ENCODE results near the gene AOC2.
"Not testable (repeated sequence)": the region's sequence is repeated elsewhere in the genome, so short reads cannot be mapped to it uniquely, and the experiment has no call there.

Gene AOC2

DNA sequence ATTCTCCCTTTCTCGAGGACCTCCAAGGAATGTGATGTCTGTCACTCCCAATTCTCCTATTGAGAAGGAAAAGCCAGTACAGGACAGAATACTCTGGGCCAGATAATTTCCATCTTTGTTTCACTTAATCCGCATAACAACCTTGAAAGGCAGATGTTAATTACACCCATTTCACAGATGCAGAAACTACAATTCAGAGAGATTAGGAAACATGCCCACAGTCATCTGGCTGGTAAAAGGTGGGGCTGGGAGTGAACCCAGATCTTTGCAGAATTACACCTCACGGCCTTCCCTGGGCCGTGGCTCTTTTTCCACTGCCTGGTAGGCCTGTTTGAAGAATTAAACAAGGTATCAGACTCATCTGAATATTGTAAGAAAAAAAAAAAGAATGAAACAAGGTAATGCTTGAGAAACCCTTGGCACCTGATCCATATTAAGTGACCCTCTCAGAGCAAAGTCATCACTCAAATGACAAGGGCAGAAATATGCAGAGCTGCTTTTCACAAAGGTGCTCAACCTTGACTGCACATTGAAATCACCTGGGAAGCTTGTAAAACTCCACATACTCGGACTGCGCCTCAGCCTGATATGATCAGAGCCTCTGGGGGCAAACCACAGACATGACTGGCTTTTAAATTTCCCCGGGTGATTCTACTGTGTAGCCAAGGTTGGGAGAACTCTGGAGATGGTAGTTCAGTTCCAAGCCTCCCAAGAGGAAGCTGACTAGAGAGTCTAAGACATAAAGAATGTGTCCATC lies 39.6 kb downstream of the AOC2 start:
- no peaks in the 10 kb centered on the region for H3K36me3 ChIP-seq
- intact Hi-C loops (cut with DNase I; ENCODE audit: low total_unique reads) = no loop called here

DNA sequence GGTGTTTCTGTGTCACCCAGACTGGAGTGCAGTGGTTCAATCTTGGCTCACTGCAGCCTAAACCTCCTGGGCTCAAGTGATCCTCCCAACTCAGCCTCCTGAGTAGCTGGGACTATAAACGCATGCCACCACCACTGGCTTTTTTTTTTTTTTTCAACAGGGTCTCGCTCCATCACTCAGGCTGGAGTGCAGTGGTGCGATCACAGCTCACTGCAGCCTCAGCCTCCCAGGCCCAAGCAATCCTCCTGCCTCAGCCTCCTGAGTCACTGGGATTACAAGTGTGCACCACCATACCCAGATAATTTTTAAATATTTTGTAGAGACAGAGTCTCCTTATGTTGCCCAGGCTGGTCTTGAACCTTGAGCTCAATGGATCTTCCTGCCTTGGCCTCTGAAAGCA lies 41.4 kb downstream of the AOC2 start:
- H3K9me3 ChIP-seq; H3K36me3 ChIP-seq; DNase-seq; H3K27ac ChIP-seq; intact Hi-C loops (cut with DNase I; ENCODE audit: low total_unique reads); H3K27me3 ChIP-seq; H3K4me3 ChIP-seq; H3K4me1 ChIP-seq: not testable (repeated sequence)

More for the DNA sequence above, 39.6 kb downstream of the AOC2 start:
- TF ChIP-seq, protein P1, sequence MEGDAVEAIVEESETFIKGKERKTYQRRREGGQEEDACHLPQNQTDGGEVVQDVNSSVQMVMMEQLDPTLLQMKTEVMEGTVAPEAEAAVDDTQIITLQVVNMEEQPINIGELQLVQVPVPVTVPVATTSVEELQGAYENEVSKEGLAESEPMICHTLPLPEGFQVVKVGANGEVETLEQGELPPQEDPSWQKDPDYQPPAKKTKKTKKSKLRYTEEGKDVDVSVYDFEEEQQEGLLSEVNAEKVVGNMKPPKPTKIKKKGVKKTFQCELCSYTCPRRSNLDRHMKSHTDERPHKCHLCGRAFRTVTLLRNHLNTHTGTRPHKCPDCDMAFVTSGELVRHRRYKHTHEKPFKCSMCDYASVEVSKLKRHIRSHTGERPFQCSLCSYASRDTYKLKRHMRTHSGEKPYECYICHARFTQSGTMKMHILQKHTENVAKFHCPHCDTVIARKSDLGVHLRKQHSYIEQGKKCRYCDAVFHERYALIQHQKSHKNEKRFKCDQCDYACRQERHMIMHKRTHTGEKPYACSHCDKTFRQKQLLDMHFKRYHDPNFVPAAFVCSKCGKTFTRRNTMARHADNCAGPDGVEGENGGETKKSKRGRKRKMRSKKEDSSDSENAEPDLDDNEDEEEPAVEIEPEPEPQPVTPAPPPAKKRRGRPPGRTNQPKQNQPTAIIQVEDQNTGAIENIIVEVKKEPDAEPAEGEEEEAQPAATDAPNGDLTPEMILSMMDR (IDR thresholded peaks at IDR 0.05) = no peak
- DNase-seq = no peak
- Histone ChIP-seq H3K27ac (no peak overlapping the region), H3K27me3 (no peaks in the 10 kb centered on the region), H3K9me3 (no peaks in the 10 kb centered on the region), H3K4me1 (no peaks in the 10 kb centered on the region), H3K4me3 (no peak overlapping the region)

DNA sequence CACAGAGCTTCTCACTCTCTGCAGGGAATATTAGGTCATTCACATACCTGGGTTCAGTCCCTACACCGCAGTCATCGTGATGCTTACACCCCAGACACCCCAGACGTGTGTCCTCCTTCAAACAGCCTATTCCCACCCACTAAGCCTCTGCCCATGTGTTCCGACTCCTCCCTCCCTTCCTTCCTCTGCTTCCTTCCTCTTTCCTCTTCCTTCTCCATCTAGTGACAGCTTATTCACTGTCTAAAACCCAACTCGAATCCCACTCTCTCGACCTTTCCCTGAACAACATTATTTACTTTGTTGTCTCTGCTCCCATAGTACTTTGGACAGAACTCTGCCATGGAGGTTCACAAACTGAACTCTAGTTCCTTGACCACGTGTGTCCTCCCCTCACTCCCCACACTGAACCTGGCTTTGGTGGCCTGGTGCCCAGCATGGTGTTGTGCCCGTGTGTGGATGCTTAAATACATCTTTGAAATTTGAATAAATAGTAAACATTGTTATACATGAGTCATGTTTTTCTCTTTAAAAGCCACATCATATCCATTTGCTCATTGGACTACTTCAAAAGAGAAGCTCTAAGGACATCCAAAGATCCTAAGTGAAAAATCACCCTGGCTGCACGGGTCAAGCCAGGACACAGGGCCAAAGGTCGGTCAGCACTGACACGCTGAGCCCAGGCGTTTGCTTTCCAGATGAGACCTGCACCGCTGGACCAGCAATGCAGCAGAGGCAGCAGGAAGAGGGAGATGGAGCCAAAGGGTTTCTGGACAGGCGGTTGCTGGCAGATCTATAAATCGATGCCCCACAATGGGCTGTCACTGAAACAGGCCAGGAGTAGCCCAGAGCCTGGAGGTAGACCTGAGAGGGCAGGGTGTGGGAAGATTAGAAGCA lies 42.1 kb downstream of the AOC2 start:
- intact Hi-C loops (cut with DNase I; ENCODE audit: low total_unique reads) = no loop called here
- DNase-seq = no peak
- H3K27ac ChIP-seq = no peak overlapping the region
- no peak overlapping the region for H3K4me3 ChIP-seq
- H3K27me3 ChIP-seq = no peaks in the 10 kb centered on the region
- peaks cover 0 to 10% (median 8%) of the 10 kb centered on the region in 4 donors for H3K4me1 ChIP-seq
- TF ChIP-seq, protein P1 (IDR thresholded peaks at IDR 0.05) = no peak
- H3K9me3 ChIP-seq = no peaks in the 10 kb centered on the region
- no peaks in the 10 kb centered on the region for H3K36me3 ChIP-seq

DNA sequence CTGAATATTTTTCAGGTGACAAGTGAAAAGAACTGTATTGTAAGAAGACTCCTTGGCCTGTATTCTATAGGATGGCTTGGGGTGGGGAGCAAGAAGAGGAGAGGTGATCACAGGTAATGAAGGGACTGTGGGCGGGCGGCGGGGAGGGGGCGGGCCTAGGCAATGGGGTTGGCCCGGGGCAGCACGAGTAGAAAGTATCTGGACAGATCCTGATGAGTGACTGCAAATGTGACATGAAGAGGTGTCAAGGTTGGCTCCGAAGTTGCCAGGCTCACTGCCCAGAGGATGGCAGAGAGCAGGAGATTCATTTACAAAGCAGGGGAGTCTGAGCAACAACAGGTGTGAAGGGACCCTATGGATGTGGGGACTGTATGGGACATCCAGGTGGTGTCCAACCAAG lies 45.4 kb downstream of the AOC2 start:
- TF ChIP-seq, protein P1 (IDR thresholded peaks at IDR 0.05) = no peak
- Histone ChIP-seq H3K36me3 (no peaks in the 10 kb centered on the region), H3K4me3 (no peak overlapping the region), H3K4me1 (peaks cover 0 to 43% (median 38%) of the 10 kb centered on the region in 4 donors), H3K27ac (peak overlapping the region; percentile 81 to 83), H3K9me3 (no peaks in the 10 kb centered on the region), H3K27me3 (no peaks in the 10 kb centered on the region)
- intact Hi-C loops (cut with DNase I; ENCODE audit: low total_unique reads) = loop anchor here (2.0 kb wide), 1 partner anchor 19 kb away; no protein-coding TSS in a partner anchor
- no peak for DNase-seq

DNA sequence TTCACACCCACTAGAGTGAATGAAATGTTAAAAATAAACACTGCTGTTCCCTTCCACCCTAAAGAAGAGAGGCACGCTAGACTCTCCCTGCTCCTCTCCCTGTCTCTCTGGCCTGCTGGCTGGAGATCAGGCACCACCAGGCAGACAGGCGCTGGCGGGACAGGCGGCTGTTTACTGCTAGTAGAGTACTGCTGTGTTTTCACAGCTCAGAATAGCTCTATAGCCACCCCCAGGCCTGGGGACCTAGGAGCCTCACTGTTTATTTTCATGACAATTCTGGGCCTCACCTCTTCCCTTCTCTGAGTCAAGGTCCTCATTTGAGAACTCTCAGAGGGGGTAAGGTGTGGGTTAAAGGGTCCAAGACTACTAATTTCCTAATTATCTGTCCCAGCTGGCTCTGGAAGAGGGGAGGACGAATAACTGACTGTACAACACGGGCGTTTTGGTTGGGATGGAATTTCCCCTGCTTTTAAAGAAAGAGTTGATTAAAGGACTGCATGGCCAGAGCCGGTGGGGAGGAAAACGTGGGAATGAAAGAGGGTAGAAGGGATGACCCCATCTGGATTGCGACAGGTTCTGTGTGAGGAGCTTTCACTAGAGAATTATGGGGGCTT lies 47.3 kb downstream of the AOC2 start:
- Histone ChIP-seq H3K4me3 (no peak overlapping the region), H3K27me3 (no peaks in the 10 kb centered on the region), H3K4me1 (peaks cover 0 to 53% (median 44%) of the 10 kb centered on the region in 4 donors), H3K27ac (peak overlapping the region; percentile 81 to 83), H3K9me3 (no peaks in the 10 kb centered on the region), H3K36me3 (no peaks in the 10 kb centered on the region)
- DNase-seq = peak; percentile 66 to 81
- intact Hi-C loops (cut with DNase I; ENCODE audit: low total_unique reads) = no loop called here
- TF ChIP-seq, protein P1 (IDR thresholded peaks at IDR 0.05) = no peak
